Ascending aorta (tissue), 2 donors: ENCODE measurements around the gene TM2D1. TPM values are rescaled to one million over a fixed set of nuclear protein-coding genes. Genes with fewer than 3 reads are reported as not detected.

Experiments used
- DNase-seq, 2 donors: peaks; one replicate each; pipeline ENCODE4 v3.0.0-alpha.2; 2019; ENCODE audit warnings: low spot score in 2 of 2
- H3K27ac ChIP-seq, 2 donors: fragments of 200-600 bp; sonication (generic); one replicate each; pipeline ENCODE4 v1.5.1; 2016 to 2017; ENCODE audit warnings: mild to moderate bottlenecking in 1 of 2
- H3K27me3 ChIP-seq: fragments of 200-600 bp; sonication (generic); one replicate; pipeline ENCODE4 v1.5.1; 2017
- H3K36me3 ChIP-seq, 2 donors: fragments of 200-600 bp; sonication (generic); one replicate each; pipeline ENCODE4 v1.5.1; 2016
- H3K4me1 ChIP-seq, 2 donors: fragments of 200-600 bp; sonication (generic); one replicate each; pipeline ENCODE4 v1.5.1; 2016 to 2017; ENCODE audit warnings: mild to moderate bottlenecking in 1 of 2
- H3K4me3 ChIP-seq, 2 donors: fragments of 200-600 bp; sonication (generic); one replicate each; pipeline ENCODE4 v1.5.1; 2016 to 2017; ENCODE audit warnings: mild to moderate bottlenecking in 1 of 2
- H3K9me3 ChIP-seq, 2 donors: fragments of 200-600 bp; sonication (generic); one replicate each; pipeline ENCODE4 v1.5.1; 2016
- CTCF ChIP-seq, 3 experiments: fragments of 200-600 bp in 2 of 3; fragments of 450-650 bp in 1 of 3; sonication (generic) in 2 of 3; IDR thresholded peaks; one replicate each; pipeline ENCODE4 v1.5.1; 2016 to 2019; ENCODE audit warnings: antibody characterized with exemption in 3 of 3, mild to moderate bottlenecking in 1 of 3, moderate library complexity in 1 of 3
- intact Hi-C: fragments of 100-400 bp; cut with DNase I; formaldehyde crosslinking; loops from one replicate; pipeline ENCODE4 v1.15.1; 2023
- total RNA-seq: library from RNA; depleted of rRNA; stranded (reverse); fragments of >200 nt; gene quantifications from one replicate; pipeline ENCODE4 v1.1.0, GENCODE V29; 2016

TM2D1 gene
- total RNA-seq, 1 donor from 2014 or later: 43.2 TPM

- Histone ChIP-seq H3K27ac (peak overlapping the region; percentile 91 to 94), H3K4me3 (peak overlapping the region; percentile 14 to 62), H3K36me3 (no peaks in the 10 kb centered on the region), H3K27me3 (no peaks in the 10 kb centered on the region), H3K4me1 (peaks cover 29 to 44% of the 10 kb centered on the region in 2 donors), H3K9me3 (no peaks in the 10 kb centered on the region)
- peak; percentile 73 to 92 (median 77) for TF ChIP-seq CTCF (IDR thresholded peaks at IDR 0.05)
- DNase-seq: peak; percentile 47 to 92
- intact Hi-C loops: loop anchor here (1.0 to 10.0 kb wide), 7 partner anchors 101 to 1647 kb away; partner anchors contain the start of gene PATJ
These were observed 83.2 kb downstream of the TM2D1 start for GRCh38 chr1:61641578-61642336.

GRCh38 chr1:61640531-61641530 lies 84.1 kb downstream of the TM2D1 start:
- DNase-seq: no peak
- intact Hi-C loops: loop anchor here (1.0 to 10.0 kb wide), 7 partner anchors 101 to 1646 kb away; partner anchors contain the start of gene PATJ
- TF ChIP-seq CTCF (IDR thresholded peaks at IDR 0.05): no peak
- Histone ChIP-seq H3K9me3 (no peaks in the 10 kb centered on the region), H3K27me3 (no peaks in the 10 kb centered on the region), H3K27ac (peak overlapping the region; percentile 91 to 94), H3K36me3 (no peaks in the 10 kb centered on the region), H3K4me1 (peaks cover 29 to 50% of the 10 kb centered on the region in 2 donors), H3K4me3 (peak overlapping the region; percentile 14 to 62)

- intact Hi-C loops: loop anchor here (2.0 to 10.0 kb wide), 8 partner anchors 103 to 1645 kb away; partner anchors contain the start of gene PATJ
- peak overlapping the region; percentile 91 to 94 for H3K27ac ChIP-seq
- no peak for TF ChIP-seq CTCF (IDR thresholded peaks at IDR 0.05)
These were observed 85.2 kb downstream of the TM2D1 start for GRCh38 chr1:61639608-61640336.

GRCh38 chr1:61638911-61639605 lies 85.9 kb downstream of the TM2D1 start:
- Histone ChIP-seq H3K27ac (peak overlapping the region; percentile 91 to 94), H3K4me1 (peaks cover 29 to 50% of the 10 kb centered on the region in 2 donors), H3K4me3 (peak overlapping the region in 1 of 2 donors; percentile 2), H3K27me3 (no peaks in the 10 kb centered on the region), H3K36me3 (no peaks in the 10 kb centered on the region), H3K9me3 (no peaks in the 10 kb centered on the region)
- intact Hi-C loops: loop anchor here (1.0 to 5.0 kb wide), 3 partner anchors 33 to 668 kb away; no protein-coding TSS in a partner anchor
- TF ChIP-seq CTCF (IDR thresholded peaks at IDR 0.05): no peak
- DNase-seq: no peak

More at GRCh38 chr1:61639608-61640336, 85.2 kb downstream of the TM2D1 start:
- Histone ChIP-seq H3K4me3 (no peak overlapping the region), H3K36me3 (no peaks in the 10 kb centered on the region), H3K27me3 (no peaks in the 10 kb centered on the region), H3K4me1 (peaks cover 29 to 50% of the 10 kb centered on the region in 2 donors), H3K9me3 (no peaks in the 10 kb centered on the region)
- no peak for DNase-seq
